Stomach (tissue), 9 donors: ENCODE data around the gene MMD. TPM values are rescaled to one million over a fixed set of nuclear protein-coding genes. Genes with fewer than 3 reads are reported as not detected.
A peak's percentile ranks its signal among the peaks of the same experiment; 100 is the strongest.

ENCODE experiments used
- DNase-seq, 2 donors: peaks; one replicate each; pipeline versions ENCODE4 v3.0.0 to v3.0.0-alpha.2; 2013 to 2019
- H3K27ac ChIP-seq, 5 donors: fragments of 200-600 bp in 4 of 5; sonication (generic) in 4 of 5; one replicate each; pipeline ENCODE4 v1.5.1; 2013 to 2019; ENCODE audit warnings: mild to moderate bottlenecking in 1 of 5, moderate library complexity in 1 of 5
- H3K27me3 ChIP-seq, 3 donors: fragments of 200-600 bp; sonication (generic); one replicate each; pipeline ENCODE4 v1.5.1; 2017 to 2019; ENCODE audit warnings: mixed run types in 1 of 3
- H3K36me3 ChIP-seq, 4 donors: fragments of 200-600 bp; sonication (generic); 1 replicate in 3 of 4; 2 replicates in 1 of 4; pipeline ENCODE4 v1.5.1; 2016 to 2019
- H3K4me1 ChIP-seq, 4 donors: fragments of 200-600 bp; sonication (generic); one replicate each; pipeline ENCODE4 v1.5.1; 2016 to 2019
- H3K4me3 ChIP-seq, 4 donors: fragments of 200-600 bp; sonication (generic) in 3 of 4; one replicate each; pipeline ENCODE4 v1.5.1; 2016 to 2019; ENCODE audit warnings: mild to moderate bottlenecking in 1 of 4
- H3K9me3 ChIP-seq, 4 donors: fragments of 200-600 bp; sonication (generic); one replicate each; pipeline ENCODE4 v1.5.1; 2016 to 2019
- EP300 ChIP-seq: sonication (generic); formaldehyde crosslinking; IDR thresholded peaks from one replicate; pipeline ENCODE4 v1.6.1; 2017; ENCODE audit warnings: antibody characterized with exemption
- POLR2A ChIP-seq, 4 donors: fragments of 450-650 bp; IDR thresholded peaks; one replicate each; pipeline ENCODE4 v1.6.1; 2016; ENCODE audit warnings: antibody characterized with exemption in 4 of 4, control low read depth in 2 of 4, mild to moderate bottlenecking in 1 of 4, moderate library complexity in 1 of 4
- POLR2AphosphoS5 ChIP-seq, 3 donors: sonication (generic); formaldehyde crosslinking; IDR thresholded peaks; one replicate each; pipeline ENCODE4 v1.6.1; 2016; ENCODE audit warnings: antibody characterized with exemption in 3 of 3
- WGBS, 5 donors: extraction: QIAGEN DNeasy Blood & Tissue Kit in 3 of 5; methylation state at CpG; one replicate each; pipeline versions ENCODE4 v1.1.5 to v1.1.7; 2013 to 2018; 5-methylcytosine and 5-hydroxymethylcytosine counted together
- intact Hi-C: fragments of 100-400 bp; cut with DNase I; formaldehyde crosslinking; loops from one replicate; pipeline ENCODE4 v1.15.1; 2023; ENCODE audit warnings: low total_unique reads
- polyA plus RNA-seq, 3 donors: library from polyadenylated mRNA; stranded (reverse); fragments of 200-250 nt; gene quantifications; one replicate each; pipeline ENCODE4 v1.2.3, GENCODE V29; 2013
- total RNA-seq, 5 donors: library from RNA; depleted of rRNA; stranded (reverse); fragments of >200 nt; gene quantifications; one replicate each; pipeline versions ENCODE4 v1.1.0 to v1.2.3, GENCODE V29; 2014 to 2016
- TF ChIP-seq, protein P1 (sequence below), 7 experiments: fragments of 450-650 bp in 4 of 7; fragments of 200-600 bp in 3 of 7; sonication (generic) in 3 of 7; IDR thresholded peaks; one replicate each; pipeline ENCODE4 v1.5.1; 2016 to 2019; ENCODE audit warnings: antibody characterized with exemption in 7 of 7, control low read depth in 2 of 7, mild to moderate bottlenecking in 1 of 7
- donor health status: healthy with polysubstance abuse.
- donor health status: Bipolar disorder and iron deficiency.
- donor health status: healthy.

MMD gene
- total and polyA plus RNA-seq, 8 donors: 3.1 to 65.3 (median 12.5) TPM

DNA sequence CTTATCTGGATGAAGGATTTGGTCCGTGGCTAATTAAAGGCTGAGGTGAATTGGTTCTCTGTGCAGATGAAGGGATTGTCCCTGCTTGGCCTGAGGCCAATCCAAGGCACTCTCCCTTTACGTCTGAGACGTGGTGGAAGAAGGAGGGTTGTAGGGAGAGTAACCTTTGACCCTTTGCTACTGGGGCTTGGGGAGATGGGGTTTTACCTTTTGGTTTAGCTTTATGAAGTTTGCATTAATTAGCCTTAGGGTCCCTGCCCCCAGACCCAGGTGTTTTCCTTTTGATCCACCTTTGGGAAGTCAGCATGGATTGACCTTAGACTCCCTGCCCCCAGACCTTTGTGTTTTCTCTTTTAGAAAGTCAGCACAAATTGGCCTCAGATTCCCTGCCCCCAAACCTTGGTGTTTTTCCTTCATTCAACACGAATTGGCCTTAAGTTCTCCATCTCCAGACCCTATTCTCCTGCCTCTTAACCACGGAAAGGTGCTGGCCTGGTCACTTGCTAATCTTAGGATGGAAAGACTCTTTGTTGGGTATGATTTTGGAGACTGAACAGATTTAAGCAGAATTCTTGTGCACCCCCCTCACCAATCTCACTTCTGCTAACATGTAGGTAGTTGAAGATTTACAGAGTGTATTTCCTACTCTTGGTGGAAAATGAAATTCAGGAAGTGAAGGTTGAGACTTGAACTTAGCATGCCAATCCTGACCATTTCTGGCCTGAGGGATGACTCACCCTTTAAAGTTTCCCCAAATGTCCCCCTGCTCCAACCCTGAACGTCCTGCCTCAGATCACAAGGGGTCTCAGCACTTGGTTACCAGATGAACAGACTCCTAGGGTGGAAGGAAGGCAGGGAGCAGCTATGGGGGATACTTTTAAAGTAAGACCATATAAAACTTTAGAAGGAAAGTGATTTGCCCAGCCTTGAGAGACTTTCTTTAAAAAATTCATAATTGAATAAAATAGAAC, 23.1 kb upstream of the MMD start:
- Histone ChIP-seq H3K4me1 (peaks cover 0 to 48% (median 0%) of the 10 kb centered on the region in 4 donors), H3K36me3 (no peaks in the 10 kb centered on the region), H3K4me3 (no peak overlapping the region), H3K27me3 (no peaks in the 10 kb centered on the region), H3K9me3 (no peaks in the 10 kb centered on the region), H3K27ac (peak overlapping the region in 3 of 5 donors; percentile 42 to 79 (median 58))
- intact Hi-C loops: no loop called here
- TF ChIP-seq POLR2A (IDR thresholded peaks at IDR 0.05): no peak
- no peak for TF ChIP-seq POLR2AphosphoS5 (IDR thresholded peaks at IDR 0.05)
- TF ChIP-seq, protein P1, sequence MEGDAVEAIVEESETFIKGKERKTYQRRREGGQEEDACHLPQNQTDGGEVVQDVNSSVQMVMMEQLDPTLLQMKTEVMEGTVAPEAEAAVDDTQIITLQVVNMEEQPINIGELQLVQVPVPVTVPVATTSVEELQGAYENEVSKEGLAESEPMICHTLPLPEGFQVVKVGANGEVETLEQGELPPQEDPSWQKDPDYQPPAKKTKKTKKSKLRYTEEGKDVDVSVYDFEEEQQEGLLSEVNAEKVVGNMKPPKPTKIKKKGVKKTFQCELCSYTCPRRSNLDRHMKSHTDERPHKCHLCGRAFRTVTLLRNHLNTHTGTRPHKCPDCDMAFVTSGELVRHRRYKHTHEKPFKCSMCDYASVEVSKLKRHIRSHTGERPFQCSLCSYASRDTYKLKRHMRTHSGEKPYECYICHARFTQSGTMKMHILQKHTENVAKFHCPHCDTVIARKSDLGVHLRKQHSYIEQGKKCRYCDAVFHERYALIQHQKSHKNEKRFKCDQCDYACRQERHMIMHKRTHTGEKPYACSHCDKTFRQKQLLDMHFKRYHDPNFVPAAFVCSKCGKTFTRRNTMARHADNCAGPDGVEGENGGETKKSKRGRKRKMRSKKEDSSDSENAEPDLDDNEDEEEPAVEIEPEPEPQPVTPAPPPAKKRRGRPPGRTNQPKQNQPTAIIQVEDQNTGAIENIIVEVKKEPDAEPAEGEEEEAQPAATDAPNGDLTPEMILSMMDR (IDR thresholded peaks at IDR 0.05): no peak
- TF ChIP-seq EP300: no peak
- no peak for DNase-seq
- 55 to 61% (median 56%) methylated on average over 6 of the region's 6 CpGs for WGBS, 5 donors

DNA sequence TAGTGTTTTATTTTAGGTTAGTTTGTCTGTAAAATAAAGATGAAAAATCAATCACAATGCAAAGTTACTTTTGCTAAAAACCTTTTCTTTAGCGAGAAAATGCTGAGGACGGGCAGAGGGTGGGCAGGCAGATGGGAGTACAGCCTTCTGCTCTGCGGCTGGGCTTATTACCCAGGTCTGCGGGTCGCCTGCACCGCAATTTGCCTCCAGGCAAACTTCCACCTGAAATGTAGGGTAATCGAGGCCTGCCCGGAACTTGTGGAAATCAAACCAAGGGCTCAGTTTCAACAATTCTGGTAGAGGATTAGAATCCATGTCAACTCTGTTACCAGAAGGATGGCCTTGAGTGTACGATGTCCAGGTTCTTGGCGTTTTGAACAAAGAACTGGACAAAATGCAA, 22.3 kb upstream of the MMD start:
- H3K27me3 ChIP-seq: no peaks in the 10 kb centered on the region
- DNase-seq: no peak
- H3K36me3 ChIP-seq: no peaks in the 10 kb centered on the region
- no peak overlapping the region for H3K4me3 ChIP-seq
- H3K4me1 ChIP-seq: peaks cover 0 to 48% (median 0%) of the 10 kb centered on the region in 4 donors
- H3K9me3 ChIP-seq: no peaks in the 10 kb centered on the region
- TF ChIP-seq POLR2A (IDR thresholded peaks at IDR 0.05) (no peak), EP300 (no peak), POLR2AphosphoS5 (IDR thresholded peaks at IDR 0.05) (no peak)
- TF ChIP-seq, protein P1 (IDR thresholded peaks at IDR 0.05): no peak
- H3K27ac ChIP-seq: peak overlapping the region in 3 of 5 donors; percentile 42 to 79 (median 58)
- WGBS, 5 donors: 91 to 98% (median 94%) methylated on average over 10 of the region's 10 CpGs
- intact Hi-C loops: no loop called here

DNA sequence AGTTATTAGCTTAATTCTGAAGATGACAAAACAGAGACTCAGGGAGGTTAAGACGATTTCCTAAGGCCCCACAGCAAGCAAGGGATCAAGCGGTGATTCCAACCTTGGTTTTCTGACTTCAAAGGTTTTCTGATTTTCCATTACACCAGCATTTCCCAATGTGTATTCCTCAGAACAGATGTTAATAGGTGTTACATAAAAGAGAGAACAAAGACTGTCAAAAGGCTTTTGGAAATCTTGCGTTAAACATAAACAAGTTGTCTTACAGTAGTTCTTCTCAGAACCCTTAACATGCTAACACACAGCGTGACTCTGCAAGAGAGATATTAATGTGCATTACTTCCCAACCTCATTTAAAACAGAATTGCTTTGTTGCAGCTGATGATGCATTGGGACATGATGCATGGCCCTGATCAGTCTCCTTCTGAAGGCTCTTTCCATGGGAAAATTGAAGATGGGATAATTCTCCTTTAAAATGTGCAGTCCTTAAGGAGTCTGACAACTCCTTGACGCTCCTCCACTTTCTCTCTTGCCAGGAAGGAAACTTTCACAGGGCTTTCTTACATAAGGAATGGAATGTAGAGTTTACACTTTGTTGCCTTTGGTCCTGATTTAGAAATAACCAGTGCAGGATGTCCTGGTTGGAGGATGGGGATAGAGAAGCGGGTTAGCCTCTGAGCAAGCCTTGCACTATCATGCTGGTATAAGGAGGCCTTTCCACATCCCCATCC, 21.5 kb upstream of the MMD start:
- intact Hi-C loops: no loop called here
- H3K27me3 ChIP-seq: no peaks in the 10 kb centered on the region
- no peaks in the 10 kb centered on the region for H3K36me3 ChIP-seq
- WGBS, 5 donors: 75 to 91% (median 86%) methylated on average over 6 of the region's 6 CpGs
- H3K9me3 ChIP-seq: no peaks in the 10 kb centered on the region
- H3K27ac ChIP-seq: peak overlapping the region in 3 of 5 donors; percentile 42 to 79 (median 58)
- DNase-seq: no peak
- TF ChIP-seq, protein P1 (IDR thresholded peaks at IDR 0.05): no peak
- peak in 1 of 3 donors; percentile 13 for TF ChIP-seq POLR2AphosphoS5 (IDR thresholded peaks at IDR 0.05)
- H3K4me3 ChIP-seq: no peak overlapping the region
- H3K4me1 ChIP-seq: peaks cover 0 to 48% (median 0%) of the 10 kb centered on the region in 4 donors

DNA sequence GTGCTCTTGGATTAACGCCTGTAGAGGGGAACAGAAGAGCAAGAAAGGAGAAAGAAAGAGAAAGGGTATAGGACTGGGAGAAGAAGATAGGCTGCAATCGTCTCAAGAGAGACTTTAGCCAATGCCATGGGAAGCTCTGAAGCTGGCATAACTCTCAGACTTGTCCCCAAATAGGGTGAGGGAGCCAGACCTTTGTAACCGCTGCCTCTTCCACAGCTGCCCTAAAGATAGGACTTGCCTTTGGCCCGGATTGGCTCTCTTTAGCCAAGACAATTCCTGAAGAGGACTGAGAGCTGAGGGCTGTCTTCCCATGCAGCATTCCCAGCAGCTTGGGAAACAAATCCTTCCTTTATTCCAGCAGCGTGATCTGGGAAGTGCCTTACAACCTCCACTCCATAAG, 20.8 kb upstream of the MMD start:
- no peaks in the 10 kb centered on the region for H3K9me3 ChIP-seq
- no peaks in the 10 kb centered on the region for H3K36me3 ChIP-seq
- peaks cover 0 to 48% (median 0%) of the 10 kb centered on the region in 4 donors for H3K4me1 ChIP-seq
- no peaks in the 10 kb centered on the region for H3K27me3 ChIP-seq
- intact Hi-C loops: no loop called here
- 37 to 73% (median 63%) methylated on average over 5 of the region's 5 CpGs for WGBS, 5 donors
- H3K27ac ChIP-seq: peak overlapping the region in 3 of 5 donors; percentile 42 to 79 (median 58)
- DNase-seq: no peak
- TF ChIP-seq POLR2AphosphoS5 (IDR thresholded peaks at IDR 0.05) (no peak), POLR2A (IDR thresholded peaks at IDR 0.05) (no peak), EP300 (no peak)
- TF ChIP-seq, protein P1 (IDR thresholded peaks at IDR 0.05): no peak
- H3K4me3 ChIP-seq: no peak overlapping the region
